Activated CD8-positive, alpha-beta T cell treated with anti-CD3 and anti-CD28 coated beads, Interleukin-2, amount 10 ng/mL, durations not matched to agents 7 days and 5 days (primary cell): Measurements from ENCODE around the gene HMGXB3. TPM values are rescaled to one million over a fixed set of nuclear protein-coding genes. Genes with fewer than 3 reads are reported as not detected.

Source experiments
- ATAC-seq: fragments of 150-1000 bp; cut with Tn5 transposase; one replicate; pipeline ENCODE4 v1.10.0; 2021; ENCODE audit warnings: moderate library complexity
- CTCF ChIA-PET: fragments of 350-600 bp; sonication (Branson Sonifier 250); formaldehyde crosslinking; loops from one replicate; lab custom pipeline; 2021; ENCODE audit warnings: antibody characterized with exemption; lab: Charles Lee
- POLR2A ChIA-PET: fragments of 350-600 bp; sonication (Branson Sonifier 250); formaldehyde crosslinking; loops from one replicate; lab custom pipeline; 2021; ENCODE audit warnings: antibody characterized with exemption; lab: Charles Lee
- DNase-seq: peaks from one replicate; pipeline ENCODE4 v3.0.0-alpha.2; 2020
- H3K27ac Mint-ChIP-seq: one replicate; pipeline ENCODE4 v1.8.0; 2021; ENCODE audit warnings: mild to moderate bottlenecking, mixed read lengths
- H3K27me3 Mint-ChIP-seq: one replicate; pipeline ENCODE4 v1.8.0; 2021; ENCODE audit warnings: low read depth, mixed read lengths
- H3K36me3 Mint-ChIP-seq: one replicate; pipeline ENCODE4 v1.8.0; 2021; ENCODE audit warnings: low read depth, mixed read lengths
- H3K4me1 Mint-ChIP-seq: one replicate; pipeline ENCODE4 v1.8.0; 2021; ENCODE audit warnings: low read depth, mixed read lengths
- H3K4me3 Mint-ChIP-seq: one replicate; pipeline ENCODE4 v1.8.0; 2021; ENCODE audit warnings: mild to moderate bottlenecking, mixed read lengths
- H3K9me3 Mint-ChIP-seq: one replicate; pipeline ENCODE4 v1.8.0; 2022; ENCODE audit warnings: mixed read lengths; ENCODE audit not compliant: insufficient read depth
- total RNA-seq, 2 experiments: library from RNA; stranded (reverse); gene quantifications; one replicate each; pipeline ENCODE4 v1.2.3, GENCODE V29; 2021

Gene HMGXB3
- total RNA-seq, 2 experiments from 2014 or later = 36.5 to 37.5 TPM

DNA sequence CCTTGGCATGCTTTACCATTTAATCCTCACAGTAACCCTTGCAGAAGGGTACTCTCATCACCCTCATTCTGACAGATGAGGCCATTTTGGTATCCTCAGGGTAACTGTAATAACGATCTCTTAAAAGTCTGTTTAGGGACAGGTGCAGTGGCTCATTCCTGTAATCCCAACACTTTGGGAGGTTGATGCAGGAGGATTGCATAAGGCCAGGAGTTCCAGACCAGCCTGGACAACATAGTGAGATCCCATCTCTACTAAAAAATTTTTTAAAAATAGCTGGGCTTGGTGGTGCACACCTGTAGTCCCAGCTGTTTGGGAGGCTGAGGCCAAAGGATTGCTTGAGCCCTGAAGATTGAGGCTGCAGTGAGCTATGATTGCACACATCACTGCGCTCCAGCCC, 54.0 kb downstream of the HMGXB3 start:
- H3K4me1 Mint-ChIP-seq = peaks cover 16% of the 10 kb centered on the region
- DNase-seq = no peak
- peaks cover 45% of the 10 kb centered on the region for H3K36me3 Mint-ChIP-seq
- H3K4me3 Mint-ChIP-seq = no peak overlapping the region
- ATAC-seq = no peak
- no peak overlapping the region for H3K27ac Mint-ChIP-seq
- ChIA-PET CTCF (no interaction called here), POLR2A (no interaction called here)
- H3K9me3 Mint-ChIP-seq = no peaks in the 10 kb centered on the region
- no peaks in the 10 kb centered on the region for H3K27me3 Mint-ChIP-seq

DNA sequence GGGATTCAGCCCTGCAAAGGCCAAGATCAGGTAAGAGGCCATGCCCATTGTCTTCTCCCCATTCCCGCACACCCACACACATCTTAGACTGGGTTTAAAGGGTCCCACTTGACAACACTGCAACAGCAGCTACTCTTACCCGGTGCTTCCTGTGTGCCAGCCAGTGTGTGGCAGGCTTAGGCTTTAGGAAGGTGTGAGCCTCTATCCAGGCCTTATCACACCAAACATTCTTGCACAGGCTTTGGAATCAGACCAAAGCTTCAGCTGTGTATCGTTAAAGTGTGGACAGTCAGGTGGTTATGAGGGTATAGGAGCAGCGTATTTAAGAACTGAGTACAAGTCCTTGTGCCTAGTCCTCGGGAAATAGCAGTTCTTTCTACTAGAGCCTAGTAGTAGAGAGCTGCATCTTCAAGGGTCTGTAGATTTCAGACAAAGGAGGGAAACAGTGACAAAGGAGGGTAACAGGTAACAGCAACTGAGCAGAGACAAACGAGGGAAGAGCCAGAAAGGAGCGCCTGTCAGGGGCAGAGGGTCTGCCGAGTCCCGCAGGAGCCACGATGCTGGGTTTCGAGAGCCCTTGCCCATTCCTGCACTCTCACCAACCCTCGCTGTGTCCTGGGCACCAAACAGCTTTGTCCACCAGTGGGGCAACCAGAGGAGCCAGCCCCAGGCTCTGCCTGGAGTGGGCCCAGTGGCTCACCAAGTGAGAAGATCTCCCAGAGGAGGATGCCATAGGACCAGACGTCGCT, 55.0 kb downstream of the HMGXB3 start:
- CTCF ChIA-PET = no interaction called here
- no peaks in the 10 kb centered on the region for H3K27me3 Mint-ChIP-seq
- H3K9me3 Mint-ChIP-seq = no peaks in the 10 kb centered on the region
- H3K36me3 Mint-ChIP-seq = peaks cover 38% of the 10 kb centered on the region
- H3K4me3 Mint-ChIP-seq = no peak overlapping the region
- DNase-seq (no peak), ATAC-seq (no peak)
- no peak overlapping the region for H3K27ac Mint-ChIP-seq
- H3K4me1 Mint-ChIP-seq = peaks cover 16% of the 10 kb centered on the region
- POLR2A ChIA-PET = no interaction called here

DNA sequence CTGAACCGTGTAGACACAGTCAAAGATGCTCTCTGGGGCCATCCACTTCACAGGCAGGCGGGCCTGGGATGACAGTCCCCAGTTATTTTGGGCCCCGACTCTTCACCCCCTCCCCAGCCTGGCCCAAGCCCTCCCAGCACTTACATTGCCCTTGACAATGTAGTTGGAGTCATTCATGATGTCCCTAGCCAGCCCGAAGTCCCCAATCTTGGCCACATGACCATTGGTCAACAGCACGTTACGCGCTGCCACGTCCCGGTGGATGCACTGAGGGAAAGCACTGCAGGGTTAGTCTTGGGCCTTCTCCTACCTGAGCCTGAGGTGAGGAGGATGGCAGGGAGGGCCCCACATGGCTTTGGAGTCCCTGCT, 55.5 kb downstream of the HMGXB3 start:
- POLR2A ChIA-PET = interaction anchor here (0.8 kb wide), 1 partner anchor 8 kb away, joined by 4 read pairs; no protein-coding TSS in a partner anchor
- no peaks in the 10 kb centered on the region for H3K9me3 Mint-ChIP-seq

DNA sequence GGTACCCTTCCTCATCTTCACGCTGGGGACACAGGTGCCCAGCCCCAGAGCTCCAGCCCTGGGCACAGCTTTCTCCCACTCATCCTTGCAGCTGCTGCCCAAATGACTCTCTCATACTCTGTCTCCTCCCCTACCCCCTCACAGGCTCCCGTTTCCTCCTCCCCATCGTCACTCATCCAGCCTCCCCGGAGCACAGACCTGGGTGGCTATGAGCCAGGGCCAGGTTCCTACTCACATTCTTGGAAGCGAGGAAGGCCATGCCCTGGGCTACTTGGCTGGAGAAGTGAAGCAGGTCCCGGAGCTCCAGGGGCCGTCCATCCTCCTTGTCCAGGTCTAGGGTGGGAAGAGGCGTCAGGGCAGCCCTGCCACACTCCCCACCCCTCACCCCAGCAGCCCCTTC, 56.5 kb downstream of the HMGXB3 start:
- Mint-ChIP-seq H3K27me3 (no peaks in the 10 kb centered on the region), H3K4me3 (no peak overlapping the region), H3K9me3 (no peaks in the 10 kb centered on the region), H3K36me3 (peaks cover 24% of the 10 kb centered on the region), H3K4me1 (peaks cover 16% of the 10 kb centered on the region), H3K27ac (no peak overlapping the region)
- DNase-seq (no peak), ATAC-seq (no peak)
- ChIA-PET CTCF (interaction anchor here (1.3 kb wide), 1 partner anchor 8 kb away, joined by 3 read pairs; no protein-coding TSS in a partner anchor), POLR2A (no interaction called here)

More for the DNA sequence above, 55.5 kb downstream of the HMGXB3 start:
- CTCF ChIA-PET = no interaction called here
- Mint-ChIP-seq H3K27ac (peak overlapping the region; percentile 7), H3K27me3 (no peaks in the 10 kb centered on the region), H3K4me3 (no peak overlapping the region), H3K4me1 (peaks cover 16% of the 10 kb centered on the region), H3K36me3 (peaks cover 34% of the 10 kb centered on the region)
- ATAC-seq (no peak), DNase-seq (no peak)

DNA sequence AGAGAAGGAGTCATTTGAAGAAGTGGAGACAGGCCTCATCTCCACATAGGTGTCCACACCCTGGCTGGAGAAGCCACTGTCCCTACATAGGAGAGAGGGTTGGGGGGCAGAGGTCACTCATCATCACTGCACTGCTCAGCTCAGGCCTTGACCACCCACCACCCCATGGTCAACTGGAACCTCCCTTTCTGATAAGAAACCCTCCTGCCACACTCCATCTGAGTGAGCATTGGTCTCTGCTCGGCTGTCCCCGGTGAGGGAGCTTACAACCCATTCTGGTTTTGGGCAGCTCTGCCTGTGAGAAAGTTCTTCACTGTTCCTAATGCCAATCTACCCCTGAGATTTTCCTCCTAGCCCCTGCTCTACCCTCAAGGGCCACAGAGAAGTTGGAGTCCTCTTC, 57.0 kb downstream of the HMGXB3 start:
- Mint-ChIP-seq H3K4me1 (peaks cover 12% of the 10 kb centered on the region), H3K27ac (peak overlapping the region; percentile 2), H3K4me3 (no peak overlapping the region), H3K27me3 (no peaks in the 10 kb centered on the region), H3K9me3 (no peaks in the 10 kb centered on the region), H3K36me3 (peaks cover 21% of the 10 kb centered on the region)
- DNase-seq (no peak), ATAC-seq (no peak)
- ChIA-PET POLR2A (no interaction called here), CTCF (interaction anchor here (1.3 kb wide), 1 partner anchor 9 kb away, joined by 3 read pairs; no protein-coding TSS in a partner anchor)

DNA sequence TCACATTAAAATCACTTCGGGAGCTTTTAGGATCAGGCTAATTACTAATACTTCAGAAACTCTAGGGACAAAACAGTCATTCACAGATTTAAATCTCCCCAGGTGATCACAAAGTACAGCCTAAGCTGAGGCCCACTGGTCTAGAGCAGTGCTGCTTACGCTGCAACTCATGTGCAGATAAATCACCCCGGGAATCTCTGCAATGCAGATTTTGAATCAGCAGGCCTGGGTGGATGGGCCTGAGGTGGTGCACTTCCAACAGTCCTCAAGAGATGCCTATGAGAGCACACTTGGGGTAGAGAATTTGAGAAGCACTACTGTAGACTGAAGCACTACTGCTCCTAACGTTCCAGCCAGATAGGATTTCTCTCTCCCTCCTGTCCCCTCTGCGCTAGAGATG, 57.5 kb downstream of the HMGXB3 start:
- CTCF ChIA-PET = interaction anchor here (1.3 kb wide), 1 partner anchor 9 kb away, joined by 3 read pairs; no protein-coding TSS in a partner anchor

DNA sequence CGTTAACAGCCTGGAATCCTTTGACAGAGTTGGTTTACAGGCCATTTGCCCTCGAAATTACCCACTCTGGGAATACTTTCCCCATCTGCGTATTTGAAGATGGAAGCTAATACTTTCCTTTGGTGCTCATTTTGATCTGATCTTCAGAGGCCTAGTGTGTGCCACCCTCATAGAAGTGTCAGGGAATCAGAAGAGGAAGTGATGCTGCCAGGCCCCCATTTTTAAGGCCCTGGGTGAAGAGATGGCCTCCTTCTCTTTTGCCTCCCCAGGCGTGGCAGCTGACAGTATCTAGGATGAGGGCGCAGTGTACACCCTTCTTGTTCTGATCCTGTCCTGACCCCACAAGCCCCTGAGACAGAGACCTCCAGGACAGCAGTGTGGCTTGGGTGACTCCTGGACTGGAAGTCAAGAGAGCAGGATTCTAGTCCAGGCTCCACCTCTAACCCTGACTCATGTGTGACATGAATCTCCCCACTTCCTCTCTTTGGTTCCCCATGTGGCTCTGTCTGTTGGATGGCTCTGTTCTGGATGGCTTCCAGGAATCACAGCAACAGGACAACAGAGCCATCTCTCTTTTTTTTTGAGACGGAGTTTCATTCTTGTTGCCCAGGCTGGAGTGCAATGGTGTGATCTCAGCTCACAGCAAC, 58.1 kb downstream of the HMGXB3 start:
- peaks cover 11% of the 10 kb centered on the region for H3K36me3 Mint-ChIP-seq
- DNase-seq = no peak
- ATAC-seq = no peak
- peaks cover 6% of the 10 kb centered on the region for H3K4me1 Mint-ChIP-seq
- H3K4me3 Mint-ChIP-seq = no peak overlapping the region
- H3K27ac Mint-ChIP-seq = peak overlapping the region; percentile 51
- CTCF ChIA-PET = interaction anchor here (1.3 kb wide), 1 partner anchor 10 kb away, joined by 3 read pairs; no protein-coding TSS in a partner anchor
- no peaks in the 10 kb centered on the region for H3K9me3 Mint-ChIP-seq
- H3K27me3 Mint-ChIP-seq = peaks cover 4% of the 10 kb centered on the region
- POLR2A ChIA-PET = no interaction called here

More for the DNA sequence above, 57.5 kb downstream of the HMGXB3 start:
- DNase-seq (no peak), ATAC-seq (no peak)
- Mint-ChIP-seq H3K27ac (peak overlapping the region; percentile 2), H3K36me3 (peaks cover 17% of the 10 kb centered on the region), H3K9me3 (no peaks in the 10 kb centered on the region), H3K4me3 (no peak overlapping the region), H3K4me1 (peaks cover 8% of the 10 kb centered on the region), H3K27me3 (no peaks in the 10 kb centered on the region)
- POLR2A ChIA-PET = no interaction called here

DNA sequence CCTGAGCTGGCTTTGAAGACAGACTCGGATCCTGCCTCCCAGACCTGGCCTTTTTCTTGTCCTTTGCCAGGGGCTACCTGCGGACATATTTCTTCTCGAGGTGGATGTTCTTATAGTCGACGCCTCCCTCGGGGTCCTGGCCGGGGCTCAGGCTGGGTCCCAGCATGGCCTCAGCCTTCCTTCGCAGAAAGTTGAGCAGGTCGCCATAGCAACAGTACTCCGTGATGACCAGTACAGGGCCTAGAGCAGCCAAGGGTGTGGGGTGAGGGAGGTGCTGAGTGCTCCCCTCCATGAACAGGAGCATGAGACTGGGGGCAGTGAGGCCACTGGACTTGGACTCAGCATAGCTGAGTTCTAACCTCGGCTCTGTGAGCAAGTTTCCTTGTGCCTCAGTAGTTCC, 59.1 kb downstream of the HMGXB3 start:
- ATAC-seq = no peak
- Mint-ChIP-seq H3K9me3 (no peaks in the 10 kb centered on the region), H3K4me1 (peaks cover 6% of the 10 kb centered on the region), H3K4me3 (no peak overlapping the region), H3K27me3 (peaks cover 11% of the 10 kb centered on the region), H3K27ac (peak overlapping the region; percentile 46), H3K36me3 (peaks cover 4% of the 10 kb centered on the region)
- CTCF ChIA-PET = no interaction called here
- POLR2A ChIA-PET = no interaction called here
- no peak for DNase-seq

DNA sequence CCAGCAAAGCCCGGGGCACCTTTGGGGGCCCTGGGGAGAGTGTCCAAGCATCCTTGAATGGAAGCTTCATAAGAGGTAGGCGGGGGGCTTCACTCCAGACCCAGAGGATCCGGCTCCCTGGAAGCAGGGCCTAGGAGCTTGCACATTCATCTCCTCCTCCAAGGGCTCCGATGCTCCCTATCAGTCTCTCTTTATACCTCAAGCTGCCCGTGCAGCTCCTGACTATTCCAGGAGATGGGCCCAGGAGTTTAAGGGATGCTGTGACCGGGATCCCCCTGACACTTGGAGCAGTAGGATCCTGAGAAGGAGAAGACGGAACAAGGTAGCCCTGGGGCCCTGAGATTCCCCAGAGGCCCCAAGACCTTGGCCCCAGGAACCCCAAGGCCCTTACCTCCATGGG, 59.9 kb downstream of the HMGXB3 start:
- ChIA-PET POLR2A (no interaction called here), CTCF (interaction anchor here (1.0 kb wide), 1 partner anchor 12 kb away, joined by 3 read pairs; no protein-coding TSS in a partner anchor)
- Mint-ChIP-seq H3K9me3 (no peaks in the 10 kb centered on the region), H3K4me3 (no peak overlapping the region), H3K4me1 (peaks cover 6% of the 10 kb centered on the region), H3K27ac (no peak overlapping the region), H3K27me3 (peaks cover 12% of the 10 kb centered on the region), H3K36me3 (no peaks in the 10 kb centered on the region)
- ATAC-seq (no peak), DNase-seq (no peak)

DNA sequence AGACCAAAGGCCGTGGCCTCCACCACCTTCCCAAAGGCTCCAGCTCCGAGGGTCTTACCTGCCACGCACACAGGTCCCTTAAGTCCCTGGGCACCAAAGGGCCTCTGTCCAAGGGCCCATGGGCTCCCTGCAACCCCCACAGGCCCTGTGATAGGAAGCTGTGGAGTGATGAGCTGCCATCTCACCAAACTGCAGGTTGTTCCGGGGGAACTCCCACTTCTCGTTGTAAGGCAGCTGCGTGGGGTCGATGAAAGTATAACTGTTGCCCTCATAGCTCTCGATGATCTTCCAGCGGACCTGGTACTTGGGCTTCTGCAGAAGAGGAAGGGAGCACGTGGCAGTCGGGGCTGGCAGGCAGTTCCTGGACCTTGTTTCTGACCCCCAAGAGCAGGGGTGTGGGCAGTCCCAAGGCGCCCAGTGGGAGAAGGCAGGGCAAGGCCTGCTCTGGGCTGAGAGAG, 61.0 kb downstream of the HMGXB3 start:
- ATAC-seq = no peak
- POLR2A ChIA-PET = no interaction called here
- peaks cover 12% of the 10 kb centered on the region for H3K27me3 Mint-ChIP-seq
- no peak overlapping the region for H3K27ac Mint-ChIP-seq
- DNase-seq = no peak
- no peaks in the 10 kb centered on the region for H3K36me3 Mint-ChIP-seq
- no peaks in the 10 kb centered on the region for H3K9me3 Mint-ChIP-seq
- H3K4me3 Mint-ChIP-seq = no peak overlapping the region
- peaks cover 12% of the 10 kb centered on the region for H3K4me1 Mint-ChIP-seq
- CTCF ChIA-PET = interaction anchor here (1.0 kb wide), 1 partner anchor 13 kb away, joined by 3 read pairs; no protein-coding TSS in a partner anchor

DNA sequence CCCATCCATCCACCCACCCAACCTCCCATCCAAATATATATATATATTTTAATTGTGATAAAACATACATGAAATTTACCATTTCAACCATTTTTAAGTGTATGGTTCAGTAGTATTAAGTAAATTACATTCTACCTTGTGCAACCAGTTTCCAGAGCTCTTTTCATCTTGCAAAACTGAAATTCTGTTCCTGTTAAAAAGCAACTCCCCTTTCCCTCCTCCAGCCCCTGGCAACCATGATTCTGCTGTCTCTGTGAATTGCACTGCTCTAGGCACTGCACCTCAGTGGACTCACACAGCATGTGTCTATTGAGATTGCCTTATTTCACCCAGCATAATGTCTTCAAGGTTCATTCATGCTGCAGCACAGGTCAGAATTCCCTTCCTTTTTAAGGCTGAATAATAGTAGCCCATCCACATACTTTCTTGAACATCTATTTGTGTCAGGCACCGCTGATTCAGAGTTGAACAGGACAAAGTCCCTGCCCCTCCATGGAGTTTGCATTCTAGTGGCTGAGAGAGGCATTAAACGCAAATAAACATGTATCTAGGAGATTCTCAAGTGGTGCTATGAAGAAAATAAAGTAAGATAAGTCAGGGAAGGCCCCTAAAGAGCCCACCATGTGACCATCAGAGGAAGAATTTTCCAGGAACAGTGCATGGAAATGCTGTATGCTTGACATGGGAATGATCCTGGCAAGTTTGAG, 61.8 kb downstream of the HMGXB3 start:
- ATAC-seq (no peak), DNase-seq (no peak)
- H3K9me3 Mint-ChIP-seq = no peaks in the 10 kb centered on the region
- peaks cover 20% of the 10 kb centered on the region for H3K4me1 Mint-ChIP-seq
- POLR2A ChIA-PET = interaction anchor here (1.4 kb wide), 1 partner anchor 9 kb away, joined by 3 read pairs; no protein-coding TSS in a partner anchor
- H3K4me3 Mint-ChIP-seq = no peak overlapping the region
- CTCF ChIA-PET = no interaction called here
- H3K27me3 Mint-ChIP-seq = peaks cover 12% of the 10 kb centered on the region
- H3K36me3 Mint-ChIP-seq = no peaks in the 10 kb centered on the region
- H3K27ac Mint-ChIP-seq = no peak overlapping the region
